ENCODE data around the gene DMD.

DMD gene

DNA sequence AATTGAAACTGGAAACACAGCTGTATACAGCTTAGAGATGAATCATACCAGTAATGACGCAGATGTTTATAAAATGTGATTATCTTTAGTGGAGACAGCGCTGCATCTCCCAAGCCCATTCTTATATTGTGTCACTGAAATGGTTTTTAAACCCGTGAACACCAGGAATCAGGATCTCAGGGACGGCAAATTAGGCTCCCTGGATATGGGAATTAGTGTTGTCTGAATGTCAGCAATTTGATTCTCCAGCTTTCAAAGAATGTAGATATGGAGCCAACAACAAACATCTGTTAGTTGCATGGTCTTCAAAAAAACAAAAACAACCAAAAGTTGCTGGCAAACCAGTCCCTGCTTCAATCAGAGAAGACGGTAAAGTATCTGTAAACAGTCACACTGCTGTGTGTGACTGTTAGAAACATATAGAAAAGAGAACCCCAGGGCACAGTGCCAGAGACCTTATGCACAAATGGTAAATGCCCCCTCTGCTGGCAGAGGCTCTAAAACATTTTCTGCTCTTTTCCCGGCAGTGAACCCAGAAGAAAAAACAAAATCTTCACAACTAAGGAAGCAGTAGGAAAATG lies 1787.7 kb downstream of the DMD start:
- H3K4me3 ChIP-seq (ENCODE audit: low read depth, low read length), result no peak overlapping the region; the same call in 1 of the 2 replicates
- TF ChIP-seq, protein P1, sequence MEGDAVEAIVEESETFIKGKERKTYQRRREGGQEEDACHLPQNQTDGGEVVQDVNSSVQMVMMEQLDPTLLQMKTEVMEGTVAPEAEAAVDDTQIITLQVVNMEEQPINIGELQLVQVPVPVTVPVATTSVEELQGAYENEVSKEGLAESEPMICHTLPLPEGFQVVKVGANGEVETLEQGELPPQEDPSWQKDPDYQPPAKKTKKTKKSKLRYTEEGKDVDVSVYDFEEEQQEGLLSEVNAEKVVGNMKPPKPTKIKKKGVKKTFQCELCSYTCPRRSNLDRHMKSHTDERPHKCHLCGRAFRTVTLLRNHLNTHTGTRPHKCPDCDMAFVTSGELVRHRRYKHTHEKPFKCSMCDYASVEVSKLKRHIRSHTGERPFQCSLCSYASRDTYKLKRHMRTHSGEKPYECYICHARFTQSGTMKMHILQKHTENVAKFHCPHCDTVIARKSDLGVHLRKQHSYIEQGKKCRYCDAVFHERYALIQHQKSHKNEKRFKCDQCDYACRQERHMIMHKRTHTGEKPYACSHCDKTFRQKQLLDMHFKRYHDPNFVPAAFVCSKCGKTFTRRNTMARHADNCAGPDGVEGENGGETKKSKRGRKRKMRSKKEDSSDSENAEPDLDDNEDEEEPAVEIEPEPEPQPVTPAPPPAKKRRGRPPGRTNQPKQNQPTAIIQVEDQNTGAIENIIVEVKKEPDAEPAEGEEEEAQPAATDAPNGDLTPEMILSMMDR (IDR thresholded peaks at IDR 0.05; ENCODE audit: low read depth, low read length), result peak; percentile 11; the same call in 1 of the 2 replicates

DNA sequence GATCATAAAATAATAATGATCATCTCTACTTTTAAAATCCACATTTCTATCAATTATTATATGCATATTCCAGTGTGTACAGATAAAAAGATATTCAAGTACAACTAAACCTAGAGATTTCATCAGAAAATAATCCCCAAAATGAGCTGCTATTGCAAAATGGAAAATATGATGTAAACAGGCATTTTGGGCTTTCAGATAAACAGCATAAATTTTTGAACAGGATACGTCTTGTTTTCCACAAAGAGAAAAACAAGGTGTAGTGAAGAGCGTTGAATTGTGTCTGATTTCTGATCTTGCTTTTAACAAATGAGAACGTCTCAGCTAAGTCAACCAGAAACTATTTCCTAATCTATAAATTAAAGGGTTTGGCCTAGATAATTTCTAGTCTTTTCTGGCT lies 1789.9 kb downstream of the DMD start:
- TF ChIP-seq, protein P1 (IDR thresholded peaks at IDR 0.05; ENCODE audit: low read depth, low read length), result no peak
- H3K4me3 ChIP-seq (ENCODE audit: low read depth, low read length), result no peak overlapping the region

DNA sequence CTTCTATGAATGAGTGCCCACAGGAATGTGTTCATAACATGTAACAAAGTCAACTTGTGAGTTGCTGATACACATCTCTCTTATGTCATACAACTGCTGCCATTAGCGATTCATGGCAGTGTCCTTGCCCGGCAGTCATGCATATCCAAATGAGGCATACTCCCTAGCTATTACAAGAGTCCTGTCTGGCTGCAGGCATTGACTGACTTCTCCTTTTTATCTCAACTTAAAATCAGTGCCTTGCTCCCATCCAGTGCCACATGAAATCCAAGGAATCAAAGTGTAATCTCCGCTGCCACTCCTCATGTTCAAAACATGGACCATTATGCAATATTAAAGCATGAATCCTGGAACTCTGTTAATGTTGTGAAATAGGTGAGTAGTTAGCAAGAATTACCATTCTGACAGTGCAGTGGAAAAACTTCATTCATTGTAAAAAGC lies 1790.6 kb downstream of the DMD start:
- no peak overlapping the region for H3K4me3 ChIP-seq (ENCODE audit: low read depth, low read length)
- TF ChIP-seq, protein P1 (IDR thresholded peaks at IDR 0.05; ENCODE audit: low read depth, low read length), result no peak

DNA sequence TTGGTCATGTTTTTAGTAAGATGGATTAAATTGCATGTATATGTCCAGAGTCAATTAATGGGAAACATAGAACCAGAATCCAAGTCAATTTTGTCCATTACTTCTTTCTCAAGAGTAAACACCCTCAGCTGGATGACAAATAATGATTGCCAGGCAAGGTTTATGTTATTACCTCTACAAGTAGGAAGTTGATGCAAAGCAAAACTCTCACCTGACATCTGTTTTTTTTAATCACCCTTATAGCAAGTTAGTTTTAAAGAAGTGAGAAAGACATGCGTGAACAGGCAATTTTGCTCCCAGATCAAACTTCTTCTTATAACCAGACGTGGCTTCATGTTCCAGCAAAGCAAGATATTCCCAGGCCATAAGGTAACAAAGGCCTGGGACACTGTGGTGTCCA lies 1791.0 kb downstream of the DMD start:
- no peak overlapping the region for H3K4me3 ChIP-seq (ENCODE audit: low read depth, low read length)
- TF ChIP-seq, protein P1 (IDR thresholded peaks at IDR 0.05; ENCODE audit: low read depth, low read length), result no peak

DNA sequence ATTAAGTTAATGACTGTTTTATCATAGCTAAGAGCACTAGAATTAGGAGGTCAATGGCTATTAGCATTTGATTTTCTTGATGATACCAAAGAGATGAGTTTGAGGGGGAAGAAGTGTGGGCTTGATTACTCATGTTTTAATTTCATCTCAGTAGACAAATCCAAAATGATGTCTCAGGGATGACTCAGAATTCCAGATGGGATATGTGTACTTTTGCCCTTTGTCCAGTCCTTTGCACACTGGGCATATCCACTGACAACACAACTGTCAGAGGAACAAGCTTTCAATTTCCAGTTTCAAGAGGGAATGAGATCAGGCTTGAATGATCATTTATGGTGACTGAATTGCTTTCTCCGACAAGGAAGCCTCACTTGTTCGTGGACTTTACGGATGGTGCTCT lies 1814.2 kb downstream of the DMD start:
- TF ChIP-seq, protein P1 (IDR thresholded peaks at IDR 0.05; ENCODE audit: low read depth, low read length), result no peak
- H3K4me3 ChIP-seq (ENCODE audit: low read depth, low read length), result no peak overlapping the region

DNA sequence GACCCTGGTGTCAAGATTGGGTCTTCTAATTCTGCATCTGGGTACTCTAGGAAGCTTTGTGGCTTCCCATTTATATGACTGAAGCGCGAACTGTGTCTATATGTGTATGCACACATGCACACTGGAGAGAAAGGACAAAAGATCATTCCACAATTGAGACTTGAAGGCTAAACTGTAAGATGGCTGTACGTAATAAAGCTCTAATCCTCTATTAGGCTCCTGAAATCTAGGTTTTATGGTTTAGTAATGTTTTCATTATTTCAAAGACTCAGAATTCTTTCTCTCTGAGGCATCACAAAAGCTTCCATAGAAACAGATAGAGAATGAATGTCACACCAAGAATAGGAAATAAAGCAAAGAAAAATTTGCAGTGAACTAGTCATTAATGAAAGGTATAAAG lies 1818.8 kb downstream of the DMD start:
- TF ChIP-seq, protein P1 (IDR thresholded peaks at IDR 0.05; ENCODE audit: low read depth, low read length), result no peak

DNA sequence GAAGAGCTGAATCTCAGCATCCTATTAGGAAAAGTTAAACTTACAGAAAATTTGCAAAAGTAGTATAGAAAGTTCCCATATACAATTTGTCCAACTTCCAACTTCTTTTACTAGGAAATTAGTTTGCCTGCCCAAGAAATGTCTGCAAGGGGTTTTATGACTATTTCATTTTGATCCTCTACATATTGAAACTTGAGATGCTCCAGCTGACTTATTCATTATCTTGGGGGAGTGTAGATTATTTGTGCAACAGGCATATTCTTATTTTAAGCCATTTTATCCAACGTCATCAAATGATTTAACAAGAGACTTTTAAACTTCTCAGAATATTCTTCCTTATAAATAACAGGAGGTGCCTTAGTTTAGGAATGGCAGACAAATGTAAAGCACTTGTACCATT lies 1822.4 kb downstream of the DMD start:
- H3K4me3 ChIP-seq (ENCODE audit: low read depth, low read length), result no peak overlapping the region
- TF ChIP-seq, protein P1 (IDR thresholded peaks at IDR 0.05; ENCODE audit: low read depth, low read length), result no peak

More for the DNA sequence above, 1818.8 kb downstream of the DMD start:
- H3K4me3 ChIP-seq (ENCODE audit: low read depth, low read length), result no peak overlapping the region

Data from WI38 (cell line).